ENCODE data around the gene SNORC.

GRCh38 chr2:232908695-232909094 is 38.6 kb downstream of the SNORC start:
- TF ChIP-seq CTCF (conservative IDR thresholded peaks at IDR 0.05) (no peak), ZFX (IDR thresholded peaks at IDR 0.05) (no peak)
